Measurements from ENCODE around the gene GRAPL. TPM values are rescaled to one million over a fixed set of nuclear protein-coding genes. Genes with fewer than 3 reads are reported as not detected.
A peak's percentile ranks its signal among the peaks of the same experiment; 100 is the strongest.
"Not testable (repeated sequence)": the region's sequence is repeated elsewhere in the genome, so short reads cannot be mapped to it uniquely, and the experiment has no call there.

The GRAPL gene
- total and polyA plus RNA-seq, 8 donors, result 0.31 to 2.9 (median 0.58) TPM; not detected in 5

DNA sequence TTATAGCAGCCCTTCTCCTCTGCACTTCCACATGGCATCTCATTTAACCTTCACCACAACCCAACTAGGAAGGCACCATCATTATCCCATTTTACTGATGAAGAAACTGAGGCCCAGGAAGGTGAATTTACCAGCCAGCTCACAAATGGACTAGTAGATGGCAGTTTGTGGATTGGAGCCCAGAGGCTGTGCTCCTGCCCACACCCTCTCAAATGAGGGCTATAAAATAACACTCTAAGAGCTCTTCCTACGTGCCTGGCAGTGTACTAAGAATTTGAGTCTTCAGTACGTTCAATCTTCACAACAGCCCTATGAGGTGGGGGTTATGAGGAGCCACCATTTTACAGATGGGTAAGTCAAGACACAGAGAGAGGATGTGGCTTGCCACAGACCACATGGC, 31.5 kb downstream of the GRAPL start:
- no CpG with 5 or more reads among the region's 2 CpGs for WGBS, 5 donors
- intact Hi-C loops (cut with DNase I; ENCODE audit: low total_unique reads); H3K36me3 ChIP-seq; H3K9me3 ChIP-seq; H3K4me3 ChIP-seq; DNase-seq; H3K4me1 ChIP-seq; H3K27ac ChIP-seq; H3K27me3 ChIP-seq: not testable (repeated sequence)

DNA sequence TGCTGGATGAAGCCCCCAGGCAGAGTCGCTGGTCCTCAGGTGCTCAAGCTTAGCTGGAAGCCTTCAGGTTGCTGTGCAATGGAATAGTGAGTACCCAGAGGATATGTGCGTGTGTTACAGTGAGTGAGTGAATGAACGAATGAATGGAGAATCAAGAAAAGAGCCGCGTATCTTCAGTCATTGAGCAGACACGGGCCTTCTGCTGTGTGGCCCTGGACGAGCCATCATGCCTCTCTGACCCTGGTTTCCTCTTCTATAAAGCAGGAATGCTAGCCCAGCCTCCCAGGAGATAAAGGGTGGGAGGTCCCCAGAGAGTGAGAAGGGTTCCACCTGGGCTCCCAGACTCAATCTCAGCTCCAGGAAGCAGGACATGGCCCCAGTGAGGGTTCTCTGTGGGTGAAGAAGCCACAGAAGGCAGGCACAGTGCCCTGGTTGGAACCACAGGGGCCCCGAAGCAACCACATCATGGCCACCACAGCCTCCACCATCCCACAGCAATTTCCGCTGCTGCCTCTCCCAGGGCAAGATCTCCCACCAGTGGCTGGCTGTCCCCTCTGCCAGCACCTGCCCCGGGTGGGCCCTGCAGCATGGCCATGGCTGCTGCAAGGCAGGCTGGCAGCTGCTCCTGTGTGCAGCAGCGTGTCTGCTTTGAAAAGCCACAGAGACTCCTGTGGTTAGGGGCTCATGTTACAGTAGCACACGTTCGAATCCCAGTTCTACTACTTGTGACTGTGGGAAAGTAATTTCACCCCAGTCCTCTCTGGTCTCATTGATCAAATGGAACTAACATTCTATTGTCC, 34.1 kb downstream of the GRAPL start:
- DNase-seq; H3K27ac ChIP-seq; H3K4me1 ChIP-seq; H3K27me3 ChIP-seq; H3K36me3 ChIP-seq; intact Hi-C loops (cut with DNase I; ENCODE audit: low total_unique reads); H3K4me3 ChIP-seq; H3K9me3 ChIP-seq: not testable (repeated sequence)
- WGBS, 5 donors, result no CpG with 5 or more reads among the region's 13 CpGs

GRCh38 chr17:19162384-19163216, 35.2 kb downstream of the GRAPL start:
- H3K4me1 ChIP-seq; H3K27ac ChIP-seq; H3K9me3 ChIP-seq; DNase-seq; H3K4me3 ChIP-seq; H3K36me3 ChIP-seq; H3K27me3 ChIP-seq; intact Hi-C loops (cut with DNase I; ENCODE audit: low total_unique reads): not testable (repeated sequence)
- no CpG with 5 or more reads among the region's 71 CpGs for WGBS, 5 donors

DNA sequence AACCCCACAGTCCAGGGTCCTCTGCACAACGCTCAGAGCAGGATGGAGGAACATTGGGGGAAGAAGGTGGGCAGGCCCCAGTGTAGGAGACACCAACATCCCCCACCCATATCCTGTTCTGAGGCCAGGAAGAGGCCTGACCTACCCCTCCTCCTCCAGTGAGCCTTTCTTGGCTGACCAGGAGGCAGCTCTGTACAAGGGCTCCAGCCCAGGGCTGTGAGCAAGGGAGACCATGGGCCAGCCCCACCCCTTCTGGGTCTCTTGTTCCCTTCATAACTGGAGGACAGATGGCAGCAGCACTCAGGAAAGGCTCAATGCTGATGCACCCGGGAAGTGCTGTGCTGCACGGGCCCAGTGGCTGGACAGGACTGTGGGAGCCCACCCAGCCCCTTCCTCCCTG, 47.0 kb downstream of the GRAPL start:
- intact Hi-C loops (cut with DNase I; ENCODE audit: low total_unique reads); H3K4me3 ChIP-seq; H3K9me3 ChIP-seq; H3K4me1 ChIP-seq; H3K27me3 ChIP-seq; H3K27ac ChIP-seq; H3K36me3 ChIP-seq; DNase-seq: not testable (repeated sequence)
- WGBS, 5 donors, result no CpG with 5 or more reads among the region's 3 CpGs

DNA sequence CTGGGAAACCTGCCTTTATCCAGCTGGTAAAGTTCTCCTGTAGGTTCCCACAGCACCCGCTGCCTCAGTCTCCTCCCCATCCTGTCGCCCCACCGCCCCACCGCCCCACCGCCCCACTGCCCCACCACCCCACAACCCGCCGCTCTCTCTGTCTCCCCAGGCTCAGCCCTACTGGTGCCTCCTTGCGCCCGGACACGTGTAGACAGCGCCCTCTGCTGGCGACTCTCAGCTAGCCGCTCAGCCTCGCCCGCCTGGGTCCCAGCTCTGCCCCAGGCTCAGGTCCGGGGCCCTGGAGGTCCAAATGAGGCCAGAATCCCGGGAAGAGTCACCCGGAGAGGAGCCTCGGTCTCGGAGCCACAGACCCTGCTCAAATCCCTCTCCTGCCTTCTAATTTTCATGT, 48.0 kb downstream of the GRAPL start:
- intact Hi-C loops (cut with DNase I; ENCODE audit: low total_unique reads); H3K9me3 ChIP-seq: not testable (repeated sequence)
- no CpG with 5 or more reads among the region's 20 CpGs for WGBS, 5 donors

DNA sequence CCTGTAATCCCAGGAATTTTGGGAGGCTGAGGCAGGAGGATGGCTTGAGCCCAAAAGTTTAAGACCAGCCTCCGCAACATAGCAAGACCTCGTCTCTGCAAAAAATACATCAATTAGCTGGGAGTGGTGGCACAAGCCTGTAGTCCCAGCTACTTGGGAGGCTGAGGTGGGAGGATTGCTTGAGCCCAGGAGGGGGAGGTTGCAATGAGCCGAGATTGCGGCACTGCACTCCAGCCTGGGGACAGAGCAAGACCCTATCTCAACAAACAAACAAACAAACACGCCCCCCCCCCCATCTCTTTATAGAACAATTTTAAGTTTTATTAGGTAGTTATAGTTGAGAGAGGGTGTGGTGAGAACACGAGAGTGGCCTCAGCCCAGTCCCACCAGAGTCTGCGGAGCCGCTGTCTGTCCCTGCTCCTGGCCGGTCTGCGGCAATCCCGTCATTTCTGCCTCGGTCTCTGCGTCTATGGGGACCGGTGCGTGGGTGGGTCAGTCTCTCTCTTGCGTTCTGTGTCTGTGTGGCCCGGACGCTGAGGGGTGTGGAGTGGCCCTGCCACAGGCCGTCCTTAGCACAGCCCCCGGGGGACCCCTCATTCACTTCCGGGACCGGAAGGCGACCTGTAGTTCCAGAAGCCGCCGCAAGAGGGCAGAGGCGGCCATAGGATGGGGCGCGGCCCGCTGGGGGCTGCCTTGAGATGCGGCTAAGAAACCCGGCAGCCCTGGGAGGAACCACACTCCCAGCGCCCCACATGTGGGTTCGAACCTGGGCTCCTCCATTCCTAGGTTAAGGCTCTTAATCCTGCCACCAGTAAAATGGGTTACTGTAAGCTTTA, 53.9 kb downstream of the GRAPL start:
- H3K36me3 ChIP-seq; H3K4me3 ChIP-seq; H3K4me1 ChIP-seq; H3K27ac ChIP-seq; intact Hi-C loops (cut with DNase I; ENCODE audit: low total_unique reads); H3K9me3 ChIP-seq; DNase-seq; H3K27me3 ChIP-seq: not testable (repeated sequence)
- no CpG with 5 or more reads among the region's 33 CpGs for WGBS, 5 donors

More for the DNA sequence above, 48.0 kb downstream of the GRAPL start:
- not testable (repeated sequence) for H3K27me3 ChIP-seq, H3K36me3 ChIP-seq, DNase-seq, H3K27ac ChIP-seq, H3K4me3 ChIP-seq, H3K4me1 ChIP-seq

GRCh38 chr17:19187883-19188869, 60.8 kb downstream of the GRAPL start:
- TF ChIP-seq POLR2AphosphoS5 (IDR thresholded peaks at IDR 0.05), result peak in 2 of 3 donors; percentile 96 to 100
- DNase-seq; H3K4me1 ChIP-seq; H3K27me3 ChIP-seq; H3K36me3 ChIP-seq; H3K9me3 ChIP-seq; intact Hi-C loops (cut with DNase I; ENCODE audit: low total_unique reads); H3K4me3 ChIP-seq: not testable (repeated sequence)
- H3K27ac ChIP-seq, result peak overlapping the region in 2 of 5 donors; percentile 50 to 68
- WGBS, 5 donors, result 0 to 1% (median 0%) methylated on average over 9 to 10 of the region's 62 CpGs; no CpG with 5 or more reads in 1 of the 5 donors

- intact Hi-C loops (cut with DNase I; ENCODE audit: low total_unique reads); H3K9me3 ChIP-seq; H3K4me3 ChIP-seq; H3K27me3 ChIP-seq; DNase-seq; H3K4me1 ChIP-seq; H3K36me3 ChIP-seq; H3K27ac ChIP-seq: not testable (repeated sequence)
- no CpG with 5 or more reads among the region's 39 CpGs for WGBS, 5 donors
Measured at GRCh38 chr17:19188870-19189708, 61.7 kb downstream of the GRAPL start.

DNA sequence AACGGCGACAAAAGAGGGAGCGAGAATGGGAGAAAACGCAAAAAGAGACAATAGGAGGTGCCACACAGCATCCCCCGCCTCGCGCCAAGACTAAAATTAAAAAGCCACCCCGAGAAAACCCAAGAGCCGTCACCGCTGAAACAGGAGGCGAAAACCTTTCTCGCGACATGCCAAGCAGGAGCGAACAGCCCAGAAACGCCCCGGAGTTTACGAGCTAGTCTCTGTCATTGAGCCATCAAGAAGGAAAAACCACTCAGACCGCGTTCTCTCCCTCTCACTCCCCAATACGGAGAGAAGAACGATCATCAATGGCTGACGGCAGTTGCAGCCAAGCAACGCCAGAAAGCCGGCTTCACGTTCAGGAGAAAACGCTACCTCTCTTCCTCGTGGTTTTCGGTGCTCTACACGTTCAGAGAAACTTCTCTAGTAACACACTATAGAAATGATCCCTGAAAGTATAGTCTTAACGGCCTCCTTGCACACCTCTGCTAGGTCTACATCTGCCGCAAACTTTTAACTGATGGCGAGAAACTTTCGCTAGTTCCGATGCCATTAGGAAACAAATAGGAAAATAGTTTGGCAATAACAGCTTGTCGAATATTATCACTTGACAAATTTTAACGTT, 62.5 kb downstream of the GRAPL start:
- H3K27me3 ChIP-seq; H3K27ac ChIP-seq; intact Hi-C loops (cut with DNase I; ENCODE audit: low total_unique reads); H3K9me3 ChIP-seq; H3K4me1 ChIP-seq; H3K4me3 ChIP-seq; DNase-seq; H3K36me3 ChIP-seq: not testable (repeated sequence)
- WGBS, 5 donors, result no CpG with 5 or more reads among the region's 36 CpGs

Data from stomach (tissue), 9 donors.